ENCODE data around the gene NFX1.
"Not testable (repeated sequence)": the region's sequence is repeated elsewhere in the genome, so short reads cannot be mapped to it uniquely, and the experiment has no call there.

Gene NFX1

DNA sequence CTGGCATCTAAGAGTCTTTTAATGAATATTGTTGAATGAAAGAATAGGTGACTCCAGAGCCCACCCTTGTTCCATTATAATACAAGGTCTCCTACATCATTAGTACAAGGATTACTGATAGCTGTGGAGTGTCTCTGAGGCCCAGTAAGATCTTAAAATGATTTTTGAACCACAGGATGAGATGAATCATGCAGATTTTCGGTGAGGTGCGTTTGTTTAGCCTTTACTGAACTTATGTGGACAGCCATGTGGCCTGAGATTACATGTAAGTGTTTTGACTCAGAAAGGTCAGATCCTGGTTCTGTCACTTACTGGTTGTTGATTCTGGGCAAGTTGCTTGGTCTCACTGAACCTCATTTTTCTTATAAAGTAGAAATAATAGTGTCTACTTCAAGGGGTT, 21.6 kb downstream of the NFX1 start:
- DNase-seq, result no peak

DNA sequence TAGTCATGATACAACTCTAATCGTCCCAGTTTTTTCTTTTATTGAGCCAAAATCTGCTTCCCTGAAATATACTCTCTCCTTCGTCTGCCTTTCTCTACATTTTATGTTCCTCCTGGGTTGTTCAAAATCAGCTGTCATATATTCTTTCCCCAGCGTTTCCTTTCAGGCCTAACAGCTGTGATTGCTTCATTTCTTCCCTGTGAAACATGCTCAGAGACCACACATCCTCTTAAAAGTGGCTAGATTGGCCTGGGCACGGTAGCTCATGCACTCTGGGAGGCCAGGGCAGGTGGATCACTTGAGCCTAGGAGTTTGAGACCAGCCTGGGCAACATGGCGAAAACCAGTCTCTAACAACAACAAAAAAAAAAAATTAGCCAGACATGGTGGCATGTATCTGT, 25.1 kb downstream of the NFX1 start:
- DNase-seq, result no peak

DNA sequence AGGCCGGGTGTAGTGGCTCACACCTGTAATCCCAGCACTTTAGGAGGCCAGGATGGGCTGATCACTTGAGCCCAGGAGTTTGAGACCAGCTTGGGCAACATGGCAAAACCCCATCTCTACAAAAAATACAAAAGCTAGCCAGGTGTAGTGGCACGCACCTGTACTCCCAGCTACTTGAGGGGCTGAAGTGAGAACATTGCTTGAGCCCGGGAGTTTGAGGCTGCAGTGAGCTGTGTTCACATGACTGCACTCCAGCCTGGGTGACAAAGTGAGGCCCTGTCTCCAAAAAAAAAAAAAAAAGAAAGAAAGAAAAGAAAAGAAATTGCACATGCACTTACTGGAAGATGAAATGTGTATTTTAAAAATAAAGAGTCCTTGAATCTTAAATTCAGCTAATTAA, 26.8 kb downstream of the NFX1 start:
- not testable (repeated sequence) for DNase-seq

DNA sequence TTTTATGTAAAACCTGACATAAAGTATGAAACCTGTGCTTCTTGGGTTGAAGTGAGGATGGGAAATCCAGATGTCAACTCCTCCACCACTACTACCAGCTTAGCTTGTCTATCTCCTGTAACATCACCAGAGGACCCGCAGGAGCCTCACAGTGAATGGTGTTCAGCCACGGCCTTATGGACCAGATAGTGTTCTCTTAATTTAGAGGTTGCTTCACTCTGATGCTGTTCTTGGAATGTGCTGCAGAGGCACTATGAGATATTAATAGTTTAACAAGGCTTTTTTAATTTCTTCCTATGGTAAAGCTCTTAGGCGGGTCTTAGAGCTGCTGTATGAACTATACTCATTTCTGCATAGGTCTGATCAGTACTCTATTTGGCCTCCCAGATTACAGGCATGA, 27.9 kb downstream of the NFX1 start:
- DNase-seq, result no peak

DNA sequence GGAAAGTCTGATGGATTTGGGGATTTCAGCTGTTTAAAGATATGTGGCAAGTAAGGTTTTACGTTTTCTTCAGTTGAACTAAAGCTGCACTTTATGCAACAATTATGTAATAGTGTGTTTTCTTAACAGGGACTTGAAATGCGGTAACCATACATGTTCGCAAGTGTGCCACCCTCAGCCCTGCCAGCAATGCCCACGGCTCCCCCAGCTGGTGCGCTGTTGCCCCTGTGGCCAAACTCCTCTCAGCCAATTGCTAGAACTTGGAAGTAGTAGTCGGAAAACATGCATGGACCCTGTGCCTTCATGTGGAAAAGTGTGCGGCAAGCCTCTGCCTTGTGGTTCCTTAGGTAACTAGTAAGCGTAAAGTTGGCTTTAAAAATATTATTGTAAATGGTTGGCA, 28.5 kb downstream of the NFX1 start:
- no peak for DNase-seq

DNA sequence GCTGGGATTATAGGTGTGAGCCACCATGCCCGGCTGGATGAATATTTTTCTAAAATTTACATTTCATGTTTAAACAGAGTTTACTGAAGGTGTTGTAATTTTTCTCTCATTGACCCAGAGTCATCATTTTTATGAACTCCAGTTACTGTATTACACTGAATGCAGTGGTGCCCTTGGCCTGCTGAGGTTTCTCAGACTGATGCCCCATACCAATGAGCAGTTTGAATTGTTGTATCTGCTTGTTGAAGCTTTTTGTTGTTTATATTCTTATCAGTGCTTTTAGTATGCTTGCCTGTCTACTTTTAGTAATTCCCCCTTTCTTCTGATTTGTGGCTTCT, 29.9 kb downstream of the NFX1 start:
- no peak for DNase-seq

DNA sequence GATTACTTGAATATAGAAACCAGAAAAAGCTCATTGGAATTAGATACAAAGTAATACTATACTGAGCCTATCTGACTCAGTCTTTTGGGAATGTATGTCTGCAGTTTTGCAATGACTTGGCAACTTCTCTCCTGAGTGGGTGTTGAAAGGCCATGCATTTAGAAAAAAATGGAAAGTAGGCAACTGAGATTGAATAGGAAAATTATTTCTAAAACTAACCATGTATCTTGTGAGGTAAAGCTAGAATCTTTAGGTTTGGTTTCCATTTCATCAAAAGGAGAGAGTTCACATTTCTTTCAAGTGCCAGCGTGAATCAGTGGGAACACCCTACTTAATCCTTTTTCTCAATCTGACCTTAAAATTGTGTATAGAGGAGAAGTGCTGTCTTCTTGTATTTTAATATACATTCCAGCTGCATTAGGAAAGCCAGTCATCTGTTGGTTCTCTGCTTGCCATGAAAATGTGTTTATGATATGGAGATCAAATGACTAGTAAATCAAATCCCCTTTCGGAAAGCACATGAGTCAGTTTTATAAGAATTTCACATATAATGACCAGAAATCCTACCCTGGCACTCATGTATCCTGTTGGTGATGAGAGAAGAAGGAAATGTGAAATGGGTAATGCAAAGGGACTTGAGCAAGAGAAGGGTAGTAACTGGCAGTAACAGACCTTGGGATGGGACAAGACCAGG, 30.4 kb downstream of the NFX1 start:
- DNase-seq, result no peak

DNA sequence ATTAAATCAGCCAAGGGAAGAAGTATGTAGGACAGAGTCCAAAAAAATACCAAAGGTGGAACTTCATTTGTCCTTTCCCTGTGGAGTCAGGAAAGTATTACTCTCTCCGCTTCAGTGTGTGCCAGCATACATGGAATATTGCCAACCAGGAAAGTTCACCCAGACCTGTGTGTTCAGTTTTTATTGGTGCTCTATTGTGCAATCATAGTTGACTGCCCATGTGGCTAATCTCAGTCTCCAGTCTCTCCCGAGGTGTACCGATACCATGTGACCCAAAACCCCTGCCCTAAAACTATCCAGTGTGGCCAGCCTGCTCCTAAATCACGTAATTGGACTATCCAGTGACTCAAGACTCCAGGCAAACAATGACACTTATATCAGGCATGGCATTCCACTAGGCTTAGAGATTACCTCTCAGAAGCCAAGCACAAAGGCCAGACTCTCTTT, 38.8 kb downstream of the NFX1 start:
- no peak for DNase-seq

DNA sequence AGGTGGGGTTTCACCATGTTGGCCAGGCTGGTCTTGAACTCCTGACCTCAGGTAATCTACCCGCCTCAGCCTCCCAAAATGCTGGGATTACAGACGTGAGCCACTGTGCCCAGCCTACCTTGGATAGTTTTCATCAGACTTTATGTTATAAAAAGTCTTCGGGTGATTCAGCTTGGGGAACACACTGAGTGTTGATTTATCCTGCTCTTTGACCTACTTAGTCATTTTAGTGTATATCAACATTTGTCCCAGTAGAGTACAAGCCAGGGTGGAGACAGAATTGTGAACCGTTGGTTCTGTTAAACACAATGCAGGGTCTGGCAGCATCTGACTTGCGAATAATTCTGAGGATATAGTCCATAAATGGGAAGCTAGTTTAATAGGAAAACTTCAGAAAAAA, 39.7 kb downstream of the NFX1 start:
- DNase-seq, result no peak

DNA sequence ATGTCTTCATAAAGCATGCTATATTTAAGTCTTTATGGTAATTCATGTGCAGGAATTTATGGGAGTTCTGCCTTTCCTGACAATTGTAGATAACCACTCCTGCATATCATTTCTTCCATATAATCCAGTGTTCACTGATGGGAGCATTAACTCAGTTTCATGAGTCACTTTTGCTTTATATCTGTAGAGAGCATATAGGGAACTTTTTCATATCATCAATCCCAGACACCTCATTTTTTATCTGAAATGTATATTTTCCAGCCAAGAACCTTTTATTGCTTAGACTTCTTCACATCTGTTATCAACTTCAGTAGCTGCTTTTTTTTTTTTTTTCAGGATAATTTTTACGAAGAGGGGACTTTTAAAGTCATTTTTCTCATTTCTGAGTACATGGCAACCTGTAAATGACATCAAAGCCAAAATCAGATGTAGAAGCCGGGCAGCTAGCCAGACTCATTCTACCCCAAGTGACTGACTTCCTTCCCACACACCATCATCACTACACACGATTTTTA, 41.1 kb downstream of the NFX1 start:
- DNase-seq, result no peak

DNA sequence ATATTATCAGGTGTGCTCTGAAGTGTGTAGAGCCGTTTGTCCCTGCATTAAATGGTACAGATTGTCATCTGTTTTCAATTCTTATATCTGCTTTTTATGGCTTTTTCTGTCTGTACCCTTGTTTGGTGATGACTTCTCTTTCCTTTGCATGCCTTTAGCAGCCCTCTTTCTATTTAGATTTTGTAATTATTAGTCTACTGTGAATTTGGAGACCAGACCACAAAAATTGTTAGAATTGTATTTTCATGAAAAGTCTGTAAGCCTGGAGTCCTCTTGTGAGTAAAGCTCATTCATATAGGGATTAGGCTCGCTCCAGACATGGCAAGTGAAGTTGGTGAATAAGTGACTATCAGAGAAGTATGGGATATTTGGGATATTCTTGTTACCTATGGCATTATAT, 41.7 kb downstream of the NFX1 start:
- no peak for DNase-seq

DNA sequence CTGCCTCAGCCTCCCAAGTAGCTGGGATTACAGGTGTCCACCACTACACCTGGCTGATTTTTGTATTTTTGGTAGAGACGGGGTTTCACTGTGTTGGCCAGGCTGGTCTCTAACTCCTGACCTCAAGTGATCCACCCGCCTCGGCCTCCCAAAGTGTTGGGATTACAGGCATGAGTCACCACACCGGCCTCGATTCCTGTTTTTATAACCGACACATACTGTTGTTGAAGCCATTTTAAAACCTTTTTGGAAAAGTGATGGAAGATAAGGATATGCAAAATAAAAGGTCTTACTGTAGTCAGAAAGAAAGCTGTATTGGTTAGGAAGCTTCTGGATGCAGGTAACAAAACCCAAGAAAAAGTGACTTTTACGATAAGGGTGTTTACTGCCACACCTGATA, 42.6 kb downstream of the NFX1 start:
- DNase-seq, result not testable (repeated sequence)

DNA sequence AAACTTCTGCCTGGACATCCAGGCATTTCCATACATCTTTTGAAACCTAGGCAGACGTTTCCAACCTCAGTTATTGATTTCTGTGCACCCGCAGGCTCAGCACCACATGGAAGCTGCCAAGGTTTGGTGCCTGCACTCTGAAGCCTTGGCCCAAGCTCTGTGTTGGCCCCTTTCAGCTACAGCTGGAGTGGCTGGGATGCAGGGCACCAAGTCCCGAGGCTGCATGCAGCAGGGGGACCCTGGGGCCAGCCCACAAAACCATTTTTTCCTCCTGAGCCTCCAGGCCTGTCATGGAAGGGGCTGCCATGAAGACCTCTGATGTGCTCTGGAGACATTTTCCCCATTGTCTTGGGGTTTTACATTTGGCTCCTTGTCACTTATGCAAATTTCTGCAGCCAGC, 49.9 kb downstream of the NFX1 start:
- DNase-seq, result no peak

DNA sequence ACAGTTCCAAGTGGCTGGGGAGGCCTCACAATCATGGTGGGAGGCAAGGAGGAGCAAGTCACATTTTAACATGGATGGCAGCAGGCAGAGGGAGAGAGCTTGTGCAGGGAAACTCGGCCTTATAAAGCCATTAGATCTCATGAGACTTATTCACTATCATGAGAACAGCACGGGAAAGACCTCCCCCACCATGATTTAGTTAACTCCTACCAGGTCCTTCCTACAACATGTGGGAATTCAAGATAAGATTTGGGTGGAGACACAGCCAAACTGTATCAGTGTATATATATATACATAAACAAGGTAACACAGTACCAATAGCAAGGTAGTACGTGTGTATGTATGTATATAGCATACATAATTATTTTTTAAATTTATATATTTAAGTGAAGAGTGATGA, 50.9 kb downstream of the NFX1 start:
- no peak for DNase-seq

DNA sequence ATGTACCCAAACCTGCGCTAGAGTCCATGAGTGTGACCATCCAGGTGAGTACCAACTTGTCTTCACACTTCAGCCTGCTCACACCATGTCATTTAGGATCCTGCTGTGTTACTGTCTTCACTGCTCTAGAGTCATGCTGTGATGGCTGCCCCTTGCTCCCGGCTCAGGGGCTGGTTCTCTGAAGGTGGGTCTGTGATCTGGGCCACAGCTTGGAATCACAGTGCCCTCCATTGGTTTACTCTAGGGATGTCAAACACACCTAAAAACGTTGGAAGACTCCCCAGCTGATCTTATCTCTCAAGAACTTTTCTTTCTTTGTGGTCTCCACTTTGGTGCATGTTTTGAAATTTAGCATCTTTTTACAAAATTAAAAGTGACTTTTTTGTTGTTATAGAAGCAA, 53.8 kb downstream of the NFX1 start:
- DNase-seq, result no peak

DNA sequence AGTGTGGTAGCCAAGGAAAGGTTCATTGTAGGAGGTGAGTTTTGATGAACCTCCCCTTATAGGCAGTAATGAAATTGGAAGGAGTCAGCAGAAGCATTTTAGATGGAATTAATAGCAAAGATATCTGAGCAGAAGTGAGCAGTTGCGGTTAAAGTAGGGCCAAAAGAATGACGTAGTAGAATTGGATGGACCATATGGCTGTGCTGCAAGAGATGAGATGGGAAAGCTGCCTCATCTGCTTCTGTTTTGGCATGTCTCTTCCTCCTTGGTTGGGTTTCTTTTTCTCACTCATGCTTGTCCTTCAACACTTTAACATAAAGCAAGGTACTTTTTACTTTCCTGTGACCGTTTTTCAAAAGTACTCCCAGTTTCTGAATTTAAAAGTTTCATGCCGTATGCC, 56.2 kb downstream of the NFX1 start:
- no peak for DNase-seq

DNA sequence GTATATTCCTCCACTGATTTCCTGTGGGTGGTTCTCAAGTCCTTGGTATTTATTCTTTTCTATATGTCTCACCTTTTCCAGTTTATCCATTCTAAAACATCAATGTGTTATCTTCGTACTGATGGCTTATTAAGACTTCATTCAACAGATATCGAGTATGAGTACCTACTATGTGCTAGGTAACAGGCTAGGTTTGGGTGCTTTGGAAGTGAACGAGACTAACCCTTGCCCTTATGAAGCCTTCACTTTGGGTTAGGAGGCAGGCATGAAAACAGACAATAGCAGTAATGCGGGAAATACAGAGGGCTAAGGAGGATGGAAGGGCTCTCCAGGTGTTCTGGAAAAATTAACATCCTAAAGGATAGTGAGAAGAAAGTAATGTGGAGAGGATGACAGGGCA, 58.7 kb downstream of the NFX1 start:
- DNase-seq, result no peak

DNA sequence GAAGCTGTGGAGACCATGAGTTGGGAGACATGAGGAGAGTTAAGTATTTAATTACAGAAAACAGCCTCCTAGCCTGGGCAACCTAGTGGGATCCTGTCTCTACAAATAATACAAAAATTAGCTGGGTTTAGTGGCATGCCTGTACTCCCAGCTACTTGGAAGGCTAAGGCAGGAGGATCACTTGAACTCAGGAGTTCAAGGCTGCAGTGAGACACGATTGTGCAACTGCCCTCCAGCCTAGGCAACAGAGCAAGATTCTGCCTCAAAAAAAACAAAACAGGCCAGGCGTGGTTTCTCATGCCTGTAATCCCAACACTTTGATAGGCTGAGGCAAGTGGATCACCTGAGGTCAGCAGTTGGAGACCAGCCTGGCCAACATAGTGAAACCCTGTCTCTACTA, 59.4 kb downstream of the NFX1 start:
- DNase-seq, result no peak

DNA sequence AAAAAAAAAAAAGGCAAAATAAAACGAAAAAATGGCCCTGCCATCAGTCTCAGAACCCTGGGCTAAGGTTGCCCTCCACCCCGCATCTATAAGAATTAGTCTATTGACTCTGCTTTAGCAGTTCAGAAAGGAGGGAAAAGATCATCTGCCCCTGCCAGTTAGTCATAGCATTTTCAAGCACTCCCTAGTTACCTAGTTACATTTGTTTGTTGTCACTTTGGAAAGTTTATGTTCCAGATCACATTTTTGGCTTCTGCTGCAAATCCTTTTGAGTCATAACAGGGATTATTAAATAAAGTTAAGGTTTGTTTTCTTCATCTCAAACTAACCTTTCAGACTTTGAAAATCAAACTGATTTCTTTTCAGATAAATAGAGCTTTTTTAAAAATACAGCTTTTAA, 60.0 kb downstream of the NFX1 start:
- no peak for DNase-seq

DNA sequence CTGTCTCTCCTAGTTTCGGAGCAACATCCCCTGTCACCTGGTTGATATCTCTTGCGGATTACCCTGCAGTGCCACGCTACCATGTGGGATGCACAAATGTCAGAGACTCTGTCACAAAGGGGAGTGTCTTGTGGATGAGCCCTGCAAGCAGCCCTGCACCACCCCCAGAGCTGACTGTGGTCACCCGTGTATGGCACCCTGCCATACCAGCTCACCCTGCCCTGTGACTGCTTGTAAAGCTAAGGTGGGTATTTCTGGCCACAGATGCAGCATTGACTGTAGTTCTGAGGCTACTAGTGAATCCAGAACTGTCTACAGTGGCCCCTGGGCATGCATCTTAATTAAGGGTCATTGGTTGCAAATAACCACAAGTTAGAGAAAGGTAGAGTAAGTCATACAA, 61.2 kb downstream of the NFX1 start:
- no peak for DNase-seq

DNA sequence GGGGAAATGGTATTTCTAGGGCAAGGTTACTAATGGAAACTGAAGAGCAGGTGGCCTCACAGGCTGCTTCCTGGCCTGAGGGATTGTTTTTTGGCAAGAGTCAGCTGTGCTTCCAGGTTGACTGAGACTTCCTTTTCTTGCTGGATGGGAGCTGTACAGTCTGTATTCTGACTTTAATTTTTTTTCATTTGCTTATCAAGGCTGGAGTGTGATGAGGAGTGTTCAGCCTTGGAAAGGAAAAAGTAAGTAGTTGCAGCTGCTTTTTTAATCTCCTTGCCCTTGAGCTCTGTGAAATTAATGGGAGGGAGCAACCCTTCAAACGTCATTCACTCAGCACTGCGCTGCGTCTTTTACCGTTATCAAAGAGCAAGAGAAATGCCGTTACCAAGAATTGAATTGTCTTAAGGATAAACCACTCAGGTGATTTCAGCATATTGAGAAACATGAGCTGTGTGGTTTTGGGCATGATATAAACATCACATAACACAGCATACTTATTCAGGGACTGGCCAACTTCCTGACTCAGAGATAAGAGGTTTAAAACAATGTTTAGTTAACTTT, 64.4 kb downstream of the NFX1 start:
- DNase-seq, result no peak

DNA sequence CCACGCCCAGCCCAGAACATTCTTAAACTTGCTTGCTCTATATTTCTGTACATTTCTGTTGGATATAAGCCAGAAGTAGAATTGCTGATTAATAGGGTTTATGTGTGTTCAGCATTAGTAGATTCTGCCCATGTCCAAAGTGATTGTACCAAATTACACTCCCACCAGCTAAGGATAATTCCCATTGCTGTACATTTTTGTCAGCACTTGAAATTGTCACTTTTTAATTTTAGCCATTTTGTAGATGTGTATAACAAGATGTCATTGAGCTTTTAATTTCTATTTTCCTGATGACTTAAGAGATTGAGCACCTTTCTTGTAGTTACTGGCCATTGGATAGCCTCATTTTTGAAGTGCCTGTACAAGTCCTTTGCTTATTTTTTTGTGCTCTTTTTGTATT, 65.6 kb downstream of the NFX1 start:
- no peak for DNase-seq

DNA sequence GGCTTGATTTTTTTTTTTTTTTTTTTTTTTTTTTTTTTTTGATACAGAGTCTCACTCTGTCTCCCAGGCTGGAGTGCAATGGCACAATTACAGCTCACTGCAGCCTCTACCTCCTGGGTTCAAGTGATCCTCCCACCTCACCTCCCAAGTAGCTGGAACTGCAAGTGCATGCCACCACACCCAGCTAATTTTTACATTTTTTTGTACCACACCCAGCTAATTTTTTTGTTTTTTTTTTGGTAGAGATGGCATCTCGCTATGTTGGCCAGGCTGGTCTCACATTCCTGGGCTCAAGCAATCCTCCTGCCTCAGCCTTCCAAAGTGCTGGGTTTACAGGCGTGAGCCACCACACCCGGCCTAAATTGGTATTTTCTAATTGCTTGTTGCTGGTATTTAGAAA, 68.3 kb downstream of the NFX1 start:
- DNase-seq, result not testable (repeated sequence)

DNA sequence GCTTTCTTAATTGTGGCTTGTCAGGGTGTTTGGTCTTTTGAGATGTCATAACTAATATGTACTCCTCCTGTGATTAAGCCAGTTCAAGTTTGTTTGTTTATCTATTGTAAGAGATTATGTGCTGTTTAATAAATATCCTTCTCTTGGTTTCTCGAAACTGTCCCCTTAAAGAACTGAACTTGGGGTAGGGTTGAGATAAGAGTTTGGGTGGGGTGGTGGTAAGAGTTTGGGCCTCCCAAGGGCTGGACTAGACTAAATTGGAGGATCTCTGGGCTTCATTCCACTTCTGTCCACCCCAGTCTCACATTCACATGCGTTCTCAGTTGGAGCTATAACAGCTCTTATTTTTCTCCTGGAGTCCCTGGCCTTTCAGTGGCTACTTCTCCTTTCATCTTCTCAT, 73.8 kb downstream of the NFX1 start:
- no peak for DNase-seq

DNA sequence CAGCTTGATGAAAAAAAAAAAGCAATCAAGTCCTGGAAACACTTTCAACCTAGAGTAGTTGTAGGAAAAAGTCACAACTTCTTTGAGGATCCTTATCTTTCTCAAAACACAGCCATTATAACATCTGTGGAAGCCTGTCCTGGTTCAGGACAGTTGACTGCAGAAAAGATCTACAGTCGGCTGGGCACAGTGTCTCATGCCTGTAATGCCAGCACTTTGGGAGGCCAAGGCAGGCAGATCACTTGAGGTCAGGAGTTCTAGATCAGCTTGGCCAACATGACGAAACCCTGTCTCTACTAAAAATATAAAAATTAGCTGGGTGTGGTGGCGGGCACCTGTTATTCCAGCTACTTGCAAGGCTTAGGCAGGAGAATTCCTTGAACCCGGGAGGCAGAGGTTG, 74.5 kb downstream of the NFX1 start:
- DNase-seq, result not testable (repeated sequence)
